RPMI7951 (cell line): ENCODE data around the gene ARAF. TPM values are rescaled to one million over a fixed set of nuclear protein-coding genes. Genes with fewer than 3 reads are reported as not detected.

Source experiments
- DNase-seq: peaks from one replicate; pipeline ENCODE4 v3.0.0-alpha.2; 2012; ENCODE audit warnings: low read depth
- total RNA-seq: library from RNA; depleted of rRNA; stranded (reverse); fragments of >200 nt; shearing (Covaris generic); gene quantifications from 2 replicates; pipeline ENCODE4 v1.2.3, GENCODE V29; 2014; rRNA removed

ARAF gene
- total RNA-seq, 1 experiment from 2014 or later: 41.5 TPM

- DNase-seq: peak; percentile 80
Measured at GRCh38 chrX:47619486-47620302, 58.7 kb downstream of the ARAF start, which contains the start of gene SYN1. SYN1 (minus strand) TSS chrX:47619857; CDS start chrX:47619728, 129 bp downstream.

GRCh38 chrX:47620303-47620685 lies 59.3 kb downstream of the ARAF start:
- no peak for DNase-seq

Other genes with a start within 250 kb of the ARAF start
- gene ZNF157, start 190.6 kb upstream of the ARAF start, total RNA-seq: 0.48 and 0.59 TPM in 2 replicates
- 15.1 and 15.3 TPM in 2 replicates for gene ZNF41, start 78.0 kb upstream of the ARAF start, total RNA-seq
- gene TIMP1, start 21.2 kb downstream of the ARAF start, total RNA-seq: 737 and 969 TPM in 2 replicates
- 0.12 and 0.20 TPM in 2 replicates for gene SYN1, start 58.7 kb downstream of the ARAF start, total RNA-seq
- 0.10 and 0.12 TPM in 2 replicates for gene CFP, start 68.7 kb downstream of the ARAF start, total RNA-seq
- gene ELK1, start 89.4 kb downstream of the ARAF start, total RNA-seq: 39.0 and 44.8 TPM in 2 replicates
- 372 and 401 TPM in 2 replicates for gene UXT, start 98.0 kb downstream of the ARAF start, total RNA-seq